ENCODE data around the gene OR52B6.
"Not testable (repeated sequence)": the region's sequence is repeated elsewhere in the genome, so short reads cannot be mapped to it uniquely, and the experiment has no call there.

Gene OR52B6

DNA sequence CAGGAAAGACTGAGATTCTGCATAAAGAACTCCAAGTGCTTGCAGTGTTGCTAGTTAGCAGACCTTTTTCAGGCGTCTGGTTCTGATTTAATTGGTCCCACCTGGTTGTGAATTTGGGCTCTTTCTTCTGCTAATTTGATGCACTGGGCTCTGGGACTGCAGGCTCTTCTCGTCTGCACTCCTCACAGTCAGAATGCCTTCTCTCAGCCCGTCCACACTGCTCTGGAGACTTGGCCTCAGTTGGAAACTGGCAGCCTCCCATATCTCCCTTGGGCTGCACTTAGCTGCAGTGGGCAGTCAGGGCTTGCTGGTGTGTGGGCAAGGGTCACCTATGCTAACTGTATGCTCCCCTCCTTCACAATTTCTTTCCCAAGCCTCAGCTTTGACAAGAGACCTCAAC is 17.3 kb downstream of the OR52B6 start:
- no peak for DNase-seq

DNA sequence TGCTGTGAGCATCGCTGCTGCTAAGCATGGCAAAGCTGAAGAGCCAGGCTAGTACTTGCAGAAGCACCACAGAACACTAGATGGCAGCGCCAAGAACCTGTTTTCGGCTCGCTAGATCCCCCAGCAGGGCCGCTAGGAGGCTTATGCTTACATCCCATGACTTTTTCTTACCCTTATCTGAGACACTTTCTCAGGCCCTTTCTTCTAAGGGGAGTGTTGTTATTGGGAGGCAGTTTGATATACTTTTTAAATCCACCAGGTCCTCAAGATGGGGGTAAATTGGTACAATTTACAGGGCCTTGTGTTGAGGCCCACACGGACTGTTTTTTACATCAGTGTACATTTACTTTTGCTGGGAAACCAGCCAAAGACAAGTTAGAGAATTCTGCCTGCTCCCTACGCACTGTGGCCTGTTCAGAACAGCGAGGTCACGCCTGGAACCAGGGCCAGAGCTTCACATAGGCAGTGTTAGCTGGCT is 19.7 kb downstream of the OR52B6 start:
- DNase-seq: peak; percentile 54

DNA sequence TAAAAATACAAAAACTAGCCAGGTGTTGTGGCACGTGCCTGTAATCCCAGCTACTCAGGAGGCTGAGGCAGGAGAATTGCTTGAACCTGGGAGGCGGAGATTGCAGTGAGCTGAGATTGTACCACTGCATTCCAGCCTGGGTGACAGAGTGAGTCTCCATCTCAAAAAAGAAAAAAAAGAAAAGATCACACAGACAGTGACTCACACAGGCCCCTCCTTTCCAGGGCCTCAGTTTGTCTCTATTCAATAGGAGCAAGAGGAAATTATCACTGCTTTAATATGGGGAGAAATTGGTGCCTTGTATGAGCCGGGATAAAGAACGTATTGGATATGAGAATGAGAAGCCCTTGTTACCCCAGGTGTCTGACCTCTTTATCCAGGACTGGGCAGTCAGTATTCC is 22.1 kb downstream of the OR52B6 start:
- not testable (repeated sequence) for DNase-seq

DNA sequence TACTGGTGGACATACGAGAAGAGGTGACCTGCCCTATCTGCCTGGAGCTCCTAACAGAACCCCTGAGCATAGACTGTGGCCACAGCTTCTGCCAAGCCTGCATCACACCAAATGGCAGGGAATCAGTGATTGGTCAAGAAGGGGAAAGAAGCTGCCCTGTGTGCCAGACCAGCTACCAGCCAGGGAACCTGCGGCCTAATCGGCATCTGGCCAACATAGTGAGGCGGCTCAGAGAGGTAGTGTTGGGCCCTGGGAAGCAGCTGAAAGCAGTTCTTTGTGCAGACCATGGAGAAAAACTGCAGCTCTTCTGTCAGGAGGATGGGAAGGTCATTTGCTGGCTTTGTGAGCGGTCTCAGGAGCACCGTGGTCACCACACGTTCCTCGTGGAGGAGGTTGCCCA is 22.6 kb downstream of the OR52B6 start:
- no peak for DNase-seq

DNA sequence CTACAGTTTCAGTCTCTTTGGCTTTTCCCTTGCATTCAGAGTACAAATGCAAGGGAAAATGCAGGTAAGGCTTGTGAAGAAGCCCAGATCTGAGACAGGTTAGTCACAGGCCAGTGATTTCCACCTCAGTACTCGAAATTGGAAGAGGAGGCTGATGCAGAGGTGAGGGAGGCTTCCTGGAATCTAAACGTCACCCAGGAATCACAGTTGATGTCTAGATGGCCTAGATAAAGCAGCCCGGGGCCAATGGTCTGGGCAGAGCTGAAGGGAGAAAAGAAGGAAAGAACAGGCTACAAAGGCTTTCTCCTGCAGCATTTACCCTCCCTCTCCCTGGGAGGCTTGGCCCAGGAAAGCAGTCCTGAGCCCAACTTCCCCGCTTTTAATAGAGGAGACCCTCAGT is 24.2 kb downstream of the OR52B6 start:
- no peak for DNase-seq

DNA sequence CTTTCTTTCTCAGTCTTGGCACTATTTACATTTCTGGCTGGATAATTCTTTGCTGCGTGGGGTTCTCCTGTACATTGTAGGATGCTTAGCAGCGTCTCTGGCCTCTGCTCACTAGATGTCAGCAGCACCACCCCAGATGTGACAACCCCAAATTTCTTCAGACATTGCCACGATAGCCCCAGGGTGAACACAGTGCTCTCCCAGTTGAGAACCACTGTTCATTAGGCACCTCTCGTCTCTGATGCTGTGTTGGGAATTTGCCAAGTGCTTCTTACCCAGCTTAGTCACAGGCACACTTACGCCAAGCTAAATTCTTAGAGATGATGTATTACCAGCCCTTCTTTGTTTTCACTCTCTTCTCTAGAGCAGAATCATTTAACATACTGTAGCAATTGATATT is 25.2 kb downstream of the OR52B6 start:
- no peak for DNase-seq

DNA sequence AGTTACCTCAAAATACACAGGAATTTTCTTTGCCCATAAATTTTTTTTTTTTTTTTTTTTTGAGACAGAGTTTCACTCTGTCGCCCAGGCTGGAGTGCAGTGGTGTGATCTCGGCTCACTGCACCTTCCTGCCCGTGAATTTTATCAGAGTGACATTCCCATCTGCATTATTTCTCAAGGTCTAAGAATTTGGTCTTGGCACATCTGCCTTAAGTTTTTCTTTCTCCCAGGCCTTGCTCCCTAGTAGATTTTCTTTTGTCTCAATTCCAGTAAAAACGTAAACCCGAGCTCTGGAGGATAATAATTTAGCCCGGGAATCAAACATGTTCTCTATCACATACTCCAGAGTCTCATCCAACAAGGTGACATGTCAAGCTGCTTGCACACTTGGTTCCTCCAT is 28.1 kb downstream of the OR52B6 start:
- no peak for DNase-seq

DNA sequence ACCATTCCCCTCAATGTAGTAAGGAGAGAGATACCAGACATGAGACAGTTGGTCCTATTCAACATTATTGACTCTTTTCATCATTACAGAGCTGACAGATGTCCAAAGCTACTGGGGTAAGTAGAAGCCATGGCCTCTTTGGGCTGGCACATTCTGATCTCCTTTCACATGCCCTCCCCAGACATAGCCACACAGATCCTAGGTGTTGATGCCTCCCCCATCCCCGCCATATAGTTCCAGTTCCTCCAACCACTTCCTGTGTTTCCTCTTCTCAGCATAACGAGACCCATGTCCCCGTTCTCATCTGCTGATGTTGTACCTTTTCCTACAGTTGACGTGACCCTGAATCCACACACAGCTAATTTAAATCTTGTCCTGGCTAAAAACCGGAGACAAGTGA is 29.8 kb downstream of the OR52B6 start:
- no peak for DNase-seq

DNA sequence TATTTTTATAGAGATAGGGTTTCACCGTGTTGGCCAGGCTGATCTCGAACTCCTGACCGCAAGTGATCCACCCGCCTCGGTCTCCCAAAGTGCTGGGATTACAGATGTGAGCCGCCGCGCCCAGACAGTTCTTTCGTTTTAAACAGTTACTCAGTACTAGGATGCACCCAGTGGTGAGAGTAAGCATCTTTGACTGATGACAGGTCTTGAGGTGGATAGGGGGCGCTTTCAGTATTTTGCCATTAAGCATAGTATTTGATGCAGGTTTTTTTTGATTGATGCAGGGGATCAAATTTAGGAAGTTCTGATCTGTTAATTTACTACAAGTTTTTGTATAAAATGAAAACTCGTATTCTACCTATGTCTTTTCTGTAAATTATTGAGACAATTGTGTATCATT is 30.9 kb downstream of the OR52B6 start:
- no peak for DNase-seq

DNA sequence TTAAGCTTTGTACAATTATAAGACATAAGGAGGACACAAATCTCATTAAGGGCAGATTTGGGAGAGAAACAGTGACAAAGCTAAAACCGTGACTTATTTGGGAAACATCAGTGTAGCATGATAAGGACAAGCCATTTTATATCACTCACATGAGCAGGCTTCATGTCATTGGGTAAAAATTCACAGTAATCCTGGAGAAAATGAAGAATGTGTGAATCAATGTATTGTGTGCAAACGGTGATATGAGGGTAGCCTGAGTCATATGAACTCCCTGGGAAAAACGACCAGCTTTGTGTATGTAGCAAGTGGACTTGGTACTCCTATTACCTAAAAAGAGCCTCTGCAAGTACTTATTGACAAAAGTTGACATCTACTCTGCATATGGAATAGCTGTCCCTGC is 38.1 kb downstream of the OR52B6 start:
- no peak for DNase-seq

DNA sequence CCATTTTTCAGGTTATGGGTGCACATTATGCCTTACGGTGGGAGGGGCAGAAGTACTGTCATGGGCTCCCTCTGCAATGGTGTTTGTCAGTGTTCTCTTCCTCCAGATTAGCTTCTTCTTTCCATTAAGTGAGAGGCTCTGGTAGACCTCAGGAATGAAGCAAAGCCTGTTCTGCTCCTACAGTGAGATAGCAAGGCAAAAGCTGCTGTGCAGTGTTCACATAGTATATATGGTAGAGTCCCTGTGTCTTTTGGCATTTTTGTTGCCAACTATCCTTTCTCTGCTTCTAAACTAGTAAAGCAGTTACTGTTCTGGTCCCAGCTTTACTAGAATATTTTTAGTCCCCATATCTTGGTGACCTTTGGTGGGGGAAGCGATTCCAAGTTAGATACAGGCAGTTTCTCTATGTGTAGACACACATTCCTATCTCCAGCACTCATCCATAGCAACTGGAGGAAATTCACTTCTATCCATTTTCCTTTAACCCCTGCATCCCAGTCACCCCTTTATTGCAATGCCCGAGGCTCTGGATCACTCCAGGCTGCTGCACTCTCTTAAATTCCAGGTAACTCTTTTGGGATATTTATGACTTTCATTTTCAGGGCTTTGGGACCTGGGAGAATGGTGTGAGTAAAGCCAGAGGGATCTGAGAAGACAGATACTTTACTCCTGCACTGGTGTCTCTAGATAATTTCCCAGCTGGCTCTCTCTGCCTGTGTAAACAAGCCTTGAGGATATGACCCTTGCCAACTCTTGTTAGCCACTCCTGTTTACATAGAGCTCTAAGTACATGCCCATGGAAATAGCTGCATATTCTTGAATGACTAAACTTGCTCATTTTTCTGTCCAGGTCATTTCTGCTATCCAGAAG is 40.2 kb downstream of the OR52B6 start:
- DNase-seq: no peak

DNA sequence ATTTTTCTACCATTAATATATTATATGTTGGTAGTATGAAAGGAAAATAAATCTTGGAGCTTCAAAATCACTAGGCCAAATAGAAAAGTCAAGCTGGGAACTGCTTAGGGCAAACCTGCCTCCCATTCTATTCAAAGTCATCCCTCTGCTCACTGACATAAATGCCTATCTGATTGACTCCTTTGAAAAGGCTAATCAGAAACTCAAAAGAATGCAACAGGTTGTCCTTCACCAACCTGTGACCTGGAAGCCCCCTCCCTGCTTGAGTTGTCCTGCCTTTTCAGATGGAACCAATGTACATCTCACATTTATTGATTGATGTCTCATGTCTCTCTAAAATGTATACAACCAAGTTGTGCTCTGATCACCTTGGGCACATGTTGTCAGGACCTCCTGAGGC is 40.9 kb downstream of the OR52B6 start:
- DNase-seq: no peak

DNA sequence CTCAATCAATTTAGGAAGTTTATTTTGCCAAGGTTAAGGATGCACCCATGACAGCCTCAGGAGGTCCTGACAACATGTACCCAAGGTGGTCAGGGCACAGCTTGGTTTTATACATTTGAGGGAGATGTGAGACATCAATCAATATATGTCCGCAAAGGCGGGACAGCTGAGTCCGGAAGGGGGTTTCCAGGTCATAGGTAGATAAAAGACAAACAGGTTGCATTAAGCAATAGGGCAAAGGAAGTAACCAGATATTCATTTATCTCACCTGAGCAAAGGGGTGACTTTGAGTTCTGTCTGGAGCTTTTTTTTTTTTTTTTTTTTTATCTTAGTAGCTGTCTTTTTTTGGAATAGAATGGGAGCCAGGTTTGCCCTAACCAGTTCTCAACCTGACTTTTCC is 42.1 kb downstream of the OR52B6 start:
- no peak for DNase-seq

DNA sequence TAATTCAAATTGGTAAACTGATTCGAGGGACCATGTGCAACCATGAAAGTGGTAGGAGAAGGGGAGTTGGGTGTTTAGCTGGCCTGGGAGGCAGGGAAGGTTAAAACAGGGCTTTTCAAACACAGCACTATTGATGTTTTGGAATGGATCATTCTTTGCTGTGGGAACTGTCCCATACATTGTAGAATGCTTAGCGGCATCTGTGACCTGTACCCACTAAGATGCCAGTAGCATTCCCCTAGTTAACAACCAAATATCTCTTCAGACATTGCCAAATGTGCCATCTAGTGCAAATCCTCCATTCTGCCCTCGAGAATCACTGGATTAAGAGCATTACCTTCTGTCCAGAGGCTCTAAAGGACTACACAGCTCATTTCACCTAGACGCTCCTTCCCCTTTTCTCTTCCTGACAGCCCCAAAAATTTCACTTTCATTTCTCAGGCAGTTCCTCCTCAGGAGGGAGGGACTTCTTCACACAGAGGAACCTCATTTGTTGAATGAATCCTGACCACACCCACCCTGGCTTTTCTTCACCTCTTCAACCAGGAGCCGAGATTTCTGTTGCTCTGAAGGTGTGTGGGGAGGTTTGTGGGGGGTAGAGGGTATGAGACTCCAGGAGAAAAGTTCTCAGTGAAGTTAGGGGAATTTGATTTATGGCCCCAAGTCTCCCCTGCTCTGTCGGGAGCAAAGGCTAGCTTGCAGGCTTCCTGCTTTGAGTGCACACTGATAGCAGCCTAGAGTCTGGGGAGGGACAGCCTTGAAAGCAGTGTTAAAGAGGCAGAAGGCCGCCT is 44.0 kb downstream of the OR52B6 start, which contains the start of gene TRIM34:
TRIM34 (plus strand) TSS at position 513 of the 791 bp plus-strand sequence. CDS start 7,331 bp downstream, outside the sequence.
- peak; percentile 65 for DNase-seq

DNA sequence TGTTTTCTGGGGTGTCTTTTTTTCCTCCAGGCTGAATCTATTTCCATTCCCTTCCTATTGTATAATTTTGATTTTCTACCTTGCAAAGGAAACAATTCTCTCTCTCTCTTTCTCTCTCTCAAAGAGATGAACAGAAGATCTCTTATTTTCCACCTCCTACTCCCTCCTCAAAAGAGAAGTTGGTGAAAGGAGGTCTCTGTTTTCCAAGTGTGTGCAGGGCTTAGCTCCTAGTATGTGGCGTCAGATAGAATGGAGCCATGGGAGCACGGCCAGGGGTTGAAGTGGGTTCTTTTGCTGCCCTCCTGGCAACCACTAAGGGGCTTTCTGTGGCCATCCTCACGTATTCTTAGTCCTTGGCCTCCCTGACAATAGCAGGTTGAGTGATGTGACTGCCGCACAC is 44.6 kb downstream of the OR52B6 start:
- DNase-seq: no peak

DNA sequence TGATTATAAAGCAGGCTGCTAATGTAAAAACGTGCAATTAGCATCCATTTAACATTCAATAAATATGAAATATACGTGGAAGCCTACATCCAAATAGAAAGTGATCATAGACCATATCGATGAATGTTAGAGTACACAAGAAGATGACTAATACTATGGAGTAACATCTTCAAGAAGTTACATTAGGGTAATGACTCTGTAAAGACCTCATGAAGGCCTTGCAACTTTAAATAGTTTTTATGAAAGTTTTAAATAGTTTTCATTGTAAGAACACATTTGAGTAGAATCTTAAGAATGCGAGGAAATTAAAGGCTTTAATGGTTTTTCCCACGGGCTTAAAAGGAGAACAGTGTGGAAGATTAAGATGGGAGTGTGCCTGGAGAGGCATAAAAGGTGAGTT is 45.5 kb downstream of the OR52B6 start:
- DNase-seq: no peak

DNA sequence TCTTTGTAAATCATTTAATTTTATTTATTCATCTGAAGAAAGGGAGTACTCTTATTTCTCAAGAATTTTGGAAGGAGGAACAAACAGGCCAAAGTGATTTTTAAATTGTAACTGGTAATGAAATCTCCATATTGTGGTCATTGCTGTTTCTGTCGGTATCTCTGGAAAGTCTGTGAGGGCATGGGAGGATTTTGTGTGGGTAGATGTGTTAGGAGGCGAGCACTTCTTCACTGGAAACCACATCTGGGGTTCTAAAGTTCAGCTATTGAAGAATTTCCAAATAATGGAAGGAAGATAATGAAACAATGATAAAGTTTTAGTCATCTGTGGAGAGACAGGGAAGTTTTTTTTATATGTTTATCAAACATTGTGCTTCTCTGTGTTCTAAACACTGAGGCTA is 50.7 kb downstream of the OR52B6 start:
- no peak for DNase-seq

Data from right forelimb (tissue), 1 donor.